SK-N-SH (cell line): Measurements from ENCODE around the gene WDR86. TPM values are rescaled to one million over a fixed set of nuclear protein-coding genes. Genes with fewer than 3 reads are reported as not detected.

Source experiments
- CTCF ChIA-PET: fragments of 300-600, 350-600 bp; formaldehyde crosslinking; extraction: SDS; loops from one replicate; lab custom pipeline; 2021; lab: Yijun Ruan, JAX
- POLR2A ChIA-PET: fragments of 350-600 bp; sonication (Branson Sonifier 250); formaldehyde crosslinking; extraction: SDS; loops from one replicate; lab custom pipeline; 2020; ENCODE audit warnings: antibody characterized with exemption, inconsistent platforms; lab: Yijun Ruan, JAX
- DNase-seq: peaks from one replicate; pipeline ENCODE4 v3.0.0; 2012
- H2AFZ ChIP-seq: fragments of 200-600 bp; sonication (generic); 2 replicates; pipeline ENCODE4 v1.8.1; 2016; ENCODE audit warnings: antibody characterized with exemption, mild to moderate bottlenecking, low read depth
- H3F3A ChIP-seq: fragments of 200-600 bp; sonication (generic); replicated peaks from 2 replicates; pipeline ENCODE3; 2016; ENCODE audit warnings: antibody characterized with exemption, mild to moderate bottlenecking; ENCODE audit not compliant: insufficient read depth
- H3K27ac ChIP-seq, 2 experiments: fragments of 200-500 bp in 1 of 2; fragments of 200-600 bp in 1 of 2; sonication (Bioruptor generic) in 1 of 2; sonication (generic), shearing (Covaris generic) in 1 of 2; 2 replicates each; pipeline versions ENCODE4 v1.5.1 to v1.6.1; 2014 to 2016; ENCODE audit warnings: low read depth in 2 of 2, inconsistent platforms in 1 of 2, low read length in 1 of 2, mild to moderate bottlenecking in 1 of 2, mixed read lengths in 1 of 2
- H3K27me3 ChIP-seq: fragments of 200-600 bp; sonication (generic), shearing (Covaris generic); 2 replicates; pipeline ENCODE4 v1.6.1; 2016; ENCODE audit warnings: mixed run types; ENCODE audit not compliant: insufficient read depth
- H3K36me3 ChIP-seq, 2 experiments: fragments of 200-500 bp in 1 of 2; fragments of 200-600 bp in 1 of 2; sonication (Bioruptor generic) in 1 of 2; sonication (generic) in 1 of 2; replicated peaks in 1 of 2; 2 replicates each; pipeline versions ENCODE3 to v1.5.1; 2014 to 2016; ENCODE audit warnings: low read length in 1 of 2, mild to moderate bottlenecking in 1 of 2; ENCODE audit not compliant: insufficient read depth in 2 of 2, control insufficient read depth in 1 of 2
- H3K4me1 ChIP-seq, 2 experiments: fragments of 200-500 bp in 1 of 2; fragments of 200-600 bp in 1 of 2; sonication (Bioruptor generic) in 1 of 2; sonication (generic), shearing (Covaris generic) in 1 of 2; 2 replicates each; pipeline versions ENCODE4 v1.5.1 to v1.6.1; 2014 to 2016; ENCODE audit warnings: low read depth in 1 of 2, low read length in 1 of 2, mixed run types in 1 of 2; ENCODE audit not compliant: insufficient read depth in 2 of 2, control insufficient read depth in 1 of 2
- H3K4me2 ChIP-seq: fragments of 200-600 bp; sonication (generic), shearing (Covaris generic); 2 replicates; pipeline ENCODE4 v1.6.1; 2017; ENCODE audit warnings: mixed run types
- H3K4me3 ChIP-seq, 2 experiments: fragments of 200-500 bp in 1 of 2; fragments of 200-600 bp in 1 of 2; sonication (Bioruptor generic) in 1 of 2; sonication (generic), shearing (Covaris generic) in 1 of 2; 2 replicates each; pipeline versions ENCODE4 v1.5.1 to v1.8.1; 2014 to 2016; ENCODE audit warnings: low read depth in 2 of 2, inconsistent platforms in 1 of 2, low read length in 1 of 2, mild to moderate bottlenecking in 1 of 2, mixed read lengths in 1 of 2, moderate library complexity in 1 of 2
- H3K79me2 ChIP-seq: fragments of 200-600 bp; sonication (generic); 2 replicates; pipeline ENCODE4 v1.8.1; 2017; ENCODE audit warnings: mild to moderate bottlenecking; ENCODE audit not compliant: insufficient read depth
- H3K9ac ChIP-seq: fragments of 200-600 bp; sonication (generic); 2 replicates; pipeline ENCODE4 v1.6.1; 2017; ENCODE audit warnings: mixed run types
- H3K9me2 ChIP-seq: fragments of 200-600 bp; sonication (generic); 2 replicates; pipeline ENCODE4 v1.6.1; 2017; ENCODE audit warnings: mixed run types
- H3K9me3 ChIP-seq: fragments of 200-600 bp; sonication (generic); 2 replicates; pipeline ENCODE4 v1.6.1; 2017; ENCODE audit warnings: mixed run types, mild to moderate bottlenecking, moderate library complexity
- H4K20me1 ChIP-seq: fragments of 200-600 bp; sonication (generic); 2 replicates; pipeline ENCODE4 v1.6.1; 2017; ENCODE audit warnings: mild to moderate bottlenecking, mixed run types; ENCODE audit not compliant: insufficient read depth
- CTCF ChIP-seq: fragments of 200-600 bp; sonication (generic); IDR thresholded peaks from 2 replicates; pipeline ENCODE4 v1.6.1; 2017; ENCODE audit warnings: antibody characterized with exemption, mild to moderate bottlenecking, moderate library complexity
- EP300 ChIP-seq, 2 experiments: IDR thresholded peaks; 2 replicates each; pipeline versions ENCODE4 v1.4.0 to v1.6.1; 2012; ENCODE audit warnings: borderline replicate concordance in 1 of 2, low read depth in 1 of 2, low read length in 1 of 2
- RXRA ChIP-seq: IDR thresholded peaks from 2 replicates; pipeline ENCODE4 v1.4.0; 2012; ENCODE audit warnings: low read depth, mild to moderate bottlenecking, borderline replicate concordance
- TEAD4 ChIP-seq: IDR thresholded peaks from 2 replicates; pipeline ENCODE4 v1.4.0; 2012; ENCODE audit warnings: mild to moderate bottlenecking, borderline replicate concordance; ENCODE audit not compliant: insufficient read depth
- WGBS: methylation state at CpG from one replicate; pipeline ENCODE4 v1.1.6; 2017; ENCODE audit warnings: low lambda C conversion rate; 5-methylcytosine and 5-hydroxymethylcytosine counted together
- polyA plus RNA-seq, 3 experiments: library from polyadenylated mRNA; depleted of rRNA; stranded (reverse); fragments of >200 nt; gene quantifications; 2 replicates each; pipeline ENCODE4 v1.2.3, GENCODE V29; 2012

Gene WDR86
- polyA plus RNA-seq, 1 of the 3 experiments (the other 2 are of a cell fraction) = 1.0 TPM

GRCh38 chr7:151345576-151346469 is 64.0 kb downstream of the WDR86 start (continued):
- TF ChIP-seq TEAD4 = no peak

DNA sequence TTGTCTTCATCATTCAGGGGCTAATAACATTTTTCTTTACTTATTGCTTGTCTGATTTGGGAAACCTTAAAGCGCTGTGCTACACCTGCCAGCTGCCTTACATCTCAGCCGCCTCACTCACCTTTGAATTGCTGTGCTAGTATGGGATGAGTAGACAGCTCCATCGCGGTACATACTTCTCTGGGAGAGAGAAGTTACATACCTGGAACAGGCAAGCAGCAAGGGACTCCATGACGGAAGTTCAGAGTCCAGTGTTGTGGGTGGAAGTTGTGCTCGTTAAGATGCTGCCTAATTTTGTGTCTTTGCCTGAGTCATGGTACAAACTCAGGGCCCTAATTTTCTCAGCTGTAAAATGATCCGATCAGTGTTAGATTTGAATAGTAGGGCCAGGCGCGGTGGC is 66.3 kb downstream of the WDR86 start:
- DNase-seq = no peak
- TF ChIP-seq RXRA = no peak
- POLR2A ChIA-PET = no interaction called here

DNA sequence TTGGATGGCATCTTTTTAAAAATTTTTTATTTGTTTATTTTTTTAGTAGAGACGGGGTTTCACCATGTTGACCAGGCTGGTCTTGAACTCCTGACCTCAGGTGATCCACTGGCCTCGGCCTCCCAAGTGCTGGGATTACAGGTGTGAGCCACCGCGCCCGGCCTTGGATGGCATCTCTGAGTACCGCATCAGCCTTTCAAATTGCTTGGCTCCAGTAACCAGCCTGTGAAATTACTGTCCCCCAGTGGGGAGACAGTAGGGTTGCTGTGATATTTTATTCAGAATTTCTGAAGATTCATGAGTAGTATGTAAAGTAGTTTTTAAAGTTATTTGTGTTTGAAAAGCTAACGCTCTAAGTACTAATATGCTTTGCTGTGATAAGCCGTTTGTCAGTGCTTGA is 67.0 kb downstream of the WDR86 start:
- peak; percentile 21; the same call in 1 of the 2 replicates for TF ChIP-seq CTCF
- TF ChIP-seq EP300 (IDR thresholded peaks at IDR 0.05; ENCODE audit: borderline replicate concordance in 1 of 2, low read depth in 1 of 2, low read length in 1 of 2) = no peak
- peak overlapping the region; percentile 72 for H3K9ac ChIP-seq
- H4K20me1 ChIP-seq = 0 out of 2 replicates have a peak, but pooled peaks cover 4% of the 10 kb centered on the region
- H3K4me3 ChIP-seq = peak overlapping the region; percentile 81 to 93
- H3K27me3 ChIP-seq = no peaks in the 10 kb centered on the region
- no peak overlapping the region for H3K27ac ChIP-seq
- peaks cover 24% of the 10 kb centered on the region for H3F3A ChIP-seq
- peak overlapping the region; percentile 77 for H3K4me2 ChIP-seq
- no peaks in the 10 kb centered on the region for H3K9me3 ChIP-seq
- 52% methylated on average over 8 of the region's 8 CpGs for WGBS
- no peaks in the 10 kb centered on the region for H3K9me2 ChIP-seq
- CTCF ChIA-PET = interaction anchor here (0.7 to 6.2 kb wide), 8 partner anchors 10 to 417 kb away, joined by 3 to 84 read pairs (median 5); no protein-coding TSS in a partner anchor
- peak; percentile 32 for DNase-seq
- peaks cover 15 to 17% of the 10 kb centered on the region in 2 experiments for H3K4me1 ChIP-seq
- H3K79me2 ChIP-seq = peaks cover 37% of the 10 kb centered on the region
- no peak overlapping the region for H2AFZ ChIP-seq
- H3K36me3 ChIP-seq = peaks cover 24 to 29% of the 10 kb centered on the region in 2 experiments
- POLR2A ChIA-PET = no interaction called here

More for the DNA sequence above, 66.3 kb downstream of the WDR86 start:
- Histone ChIP-seq H3K9me2 (no peaks in the 10 kb centered on the region), H2AFZ (no peak overlapping the region), H3K4me1 (peaks cover 15 to 17% of the 10 kb centered on the region in 2 experiments), H4K20me1 (0 out of 2 replicates have a peak, but pooled peaks cover 4% of the 10 kb centered on the region), H3K79me2 (peaks cover 40% of the 10 kb centered on the region), H3K27ac (no peak overlapping the region), H3K9me3 (no peaks in the 10 kb centered on the region), H3K27me3 (no peaks in the 10 kb centered on the region), H3K9ac (no peak overlapping the region), H3K4me3 (no peak overlapping the region; a peak in 1 of 4 replicates), H3K36me3 (peaks cover 28 to 34% of the 10 kb centered on the region in 2 experiments), H3K4me2 (peak overlapping the region; percentile 77), H3F3A (peaks cover 29% of the 10 kb centered on the region)
- CTCF ChIA-PET = interaction anchor here (0.7 to 6.2 kb wide), 10 partner anchors 10 to 416 kb away, joined by 3 to 84 read pairs (median 4); no protein-coding TSS in a partner anchor
- WGBS = 95% methylated on average over 9 of the region's 9 CpGs
